HG03097 (cell line): ENCODE data around the gene ANKRD40CL.
"Not testable (repeated sequence)": the region's sequence is repeated elsewhere in the genome, so short reads cannot be mapped to it uniquely, and the experiment has no call there.

ENCODE experiments used
- ATAC-seq: cut with Tn5 transposase; IDR thresholded peaks from one replicate; pipeline ENCODE4 v1.9.1; 2021; ENCODE audit not compliant: unreplicated experiment, low FRiP score

ANKRD40CL gene

GRCh38 chr17:50767446-50767845 is at the start of gene ANKRD40CL:
Gene ANKRD40CL (minus strand): TSS chr17:50767518. CDS start chr17:50766913, 605 bp downstream.
- no peak for ATAC-seq

- no peak for ATAC-seq
Measured at GRCh38 chr17:50816271-50816670, 49.0 kb upstream of the ANKRD40CL start.

GRCh38 chr17:50815400-50815799 is 48.1 kb upstream of the ANKRD40CL start:
- ATAC-seq = no peak

GRCh38 chr17:50813583-50813982 is 46.3 kb upstream of the ANKRD40CL start:
- no peak for ATAC-seq

- no peak for ATAC-seq
Measured at GRCh38 chr17:50808888-50809287, 41.6 kb upstream of the ANKRD40CL start.

- ATAC-seq = no peak
Measured at GRCh38 chr17:50808413-50808812, 41.1 kb upstream of the ANKRD40CL start.

- no peak for ATAC-seq
Measured at GRCh38 chr17:50807675-50808074, 40.4 kb upstream of the ANKRD40CL start.

- no peak for ATAC-seq
Measured at GRCh38 chr17:50807009-50807408, 39.7 kb upstream of the ANKRD40CL start.

- ATAC-seq = no peak
Measured at GRCh38 chr17:50806141-50806643, 38.9 kb upstream of the ANKRD40CL start.

- ATAC-seq = no peak
Measured at GRCh38 chr17:50805486-50805885, 38.2 kb upstream of the ANKRD40CL start.

- ATAC-seq = not testable (repeated sequence)
Measured at GRCh38 chr17:50804749-50805475, 37.6 kb upstream of the ANKRD40CL start.

- no peak for ATAC-seq
Measured at GRCh38 chr17:50803676-50804075, 36.4 kb upstream of the ANKRD40CL start.

GRCh38 chr17:50802609-50803571 is 35.6 kb upstream of the ANKRD40CL start:
- no peak for ATAC-seq

GRCh38 chr17:50800196-50800700 is 32.9 kb upstream of the ANKRD40CL start:
- ATAC-seq = no peak

GRCh38 chr17:50799582-50799981 is 32.3 kb upstream of the ANKRD40CL start:
- no peak for ATAC-seq

GRCh38 chr17:50798424-50799288 is 31.3 kb upstream of the ANKRD40CL start:
- no peak for ATAC-seq

- no peak for ATAC-seq
Measured at GRCh38 chr17:50797135-50797810, 30.0 kb upstream of the ANKRD40CL start.

- no peak for ATAC-seq
Measured at GRCh38 chr17:50794361-50794760, 27.0 kb upstream of the ANKRD40CL start.

GRCh38 chr17:50793007-50793406 is 25.7 kb upstream of the ANKRD40CL start:
- ATAC-seq = no peak

- no peak for ATAC-seq
Measured at GRCh38 chr17:50792132-50792531, 24.8 kb upstream of the ANKRD40CL start.
